CD4-positive, CD25-positive, alpha-beta regulatory T cell (primary cell): ENCODE data around the gene MBOAT1. TPM values are rescaled to one million over a fixed set of nuclear protein-coding genes. Genes with fewer than 3 reads are reported as not detected.

Source experiments
- ATAC-seq, 2 donors: fragments of 150-1000 bp; cut with Tn5 transposase; one replicate each; pipeline ENCODE4 v1.10.0; 2021; ENCODE audit warnings: low read depth in 2 of 2, moderate number of reproducible peaks in 2 of 2, moderate library complexity in 1 of 2
- DNase-seq, 3 donors: peaks; one replicate each; pipeline versions ENCODE4 v3.0.0 to v3.0.0-alpha.2; 2012 to 2022; ENCODE audit warnings: mixed read lengths in 1 of 3
- H3K27ac ChIP-seq: one replicate; pipeline ENCODE4 v1.7.0; 2013; ENCODE audit warnings: mild to moderate bottlenecking, low read length; ENCODE audit not compliant: insufficient read depth, poor library complexity, severe bottlenecking
- H3K27me3 ChIP-seq: one replicate; pipeline ENCODE4 v1.7.0; 2013; ENCODE audit warnings: low read length; ENCODE audit not compliant: control insufficient read depth, insufficient read depth
- H3K36me3 ChIP-seq: one replicate; pipeline ENCODE4 v1.7.0; 2013; ENCODE audit warnings: mild to moderate bottlenecking, low read length, moderate library complexity; ENCODE audit not compliant: control insufficient read depth, insufficient read depth
- H3K4me1 ChIP-seq: 2 replicates; pipeline ENCODE4 v1.7.0; 2013; ENCODE audit warnings: mild to moderate bottlenecking, low read length; ENCODE audit not compliant: insufficient read depth, control insufficient read depth, poor library complexity, severe bottlenecking
- H3K4me3 ChIP-seq: one replicate; pipeline ENCODE4 v1.7.0; 2013; ENCODE audit warnings: low read depth, mild to moderate bottlenecking, low read length, moderate library complexity
- H3K9me3 ChIP-seq, 2 experiments: 1 replicate in 1 of 2; 2 replicates in 1 of 2; pipeline ENCODE4 v1.7.0; 2013; ENCODE audit warnings: low read length in 2 of 2, mild to moderate bottlenecking in 1 of 2, moderate library complexity in 1 of 2; ENCODE audit not compliant: control insufficient read depth in 2 of 2
- H3K27ac Mint-ChIP-seq, 3 donors: one replicate each; pipeline ENCODE4 v1.8.0; 2020 to 2022; ENCODE audit warnings: mild to moderate bottlenecking in 3 of 3, mixed read lengths in 3 of 3, moderate library complexity in 2 of 3
- H3K27me3 Mint-ChIP-seq: one replicate; pipeline ENCODE4 v1.8.0; 2022; ENCODE audit warnings: mild to moderate bottlenecking, mixed read lengths
- H3K36me3 Mint-ChIP-seq: one replicate; pipeline ENCODE4 v1.8.0; 2020; ENCODE audit warnings: mixed read lengths
- H3K4me1 Mint-ChIP-seq, 4 donors: one replicate each; pipeline ENCODE4 v1.8.0; 2020 to 2022; ENCODE audit warnings: mixed read lengths in 4 of 4, mild to moderate bottlenecking in 1 of 4
- H3K4me3 Mint-ChIP-seq, 4 donors: one replicate each; pipeline ENCODE4 v1.8.0; 2020 to 2022; ENCODE audit warnings: mild to moderate bottlenecking in 4 of 4, mixed read lengths in 4 of 4, moderate library complexity in 3 of 4
- H3K9me3 Mint-ChIP-seq, 7 donors: one replicate each; pipeline ENCODE4 v1.8.0; 2020 to 2022; ENCODE audit warnings: mixed read lengths in 7 of 7, mild to moderate bottlenecking in 3 of 7, moderate library complexity in 2 of 7
- polyA plus RNA-seq, 4 donors: library from polyadenylated mRNA; unstranded; fragments of 300-500 nt; fragmentation: Illumina TruSeq; gene quantifications; one replicate each; pipeline ENCODE4 v1.2.3, GENCODE V29; 2021
- total RNA-seq: library from RNA; stranded (reverse); gene quantifications from one replicate; pipeline ENCODE4 v1.2.3, GENCODE V29; 2022

Gene MBOAT1
- total and polyA plus RNA-seq, 5 donors from 2014 or later = 3.6 to 26.4 (median 6.0) TPM

DNA sequence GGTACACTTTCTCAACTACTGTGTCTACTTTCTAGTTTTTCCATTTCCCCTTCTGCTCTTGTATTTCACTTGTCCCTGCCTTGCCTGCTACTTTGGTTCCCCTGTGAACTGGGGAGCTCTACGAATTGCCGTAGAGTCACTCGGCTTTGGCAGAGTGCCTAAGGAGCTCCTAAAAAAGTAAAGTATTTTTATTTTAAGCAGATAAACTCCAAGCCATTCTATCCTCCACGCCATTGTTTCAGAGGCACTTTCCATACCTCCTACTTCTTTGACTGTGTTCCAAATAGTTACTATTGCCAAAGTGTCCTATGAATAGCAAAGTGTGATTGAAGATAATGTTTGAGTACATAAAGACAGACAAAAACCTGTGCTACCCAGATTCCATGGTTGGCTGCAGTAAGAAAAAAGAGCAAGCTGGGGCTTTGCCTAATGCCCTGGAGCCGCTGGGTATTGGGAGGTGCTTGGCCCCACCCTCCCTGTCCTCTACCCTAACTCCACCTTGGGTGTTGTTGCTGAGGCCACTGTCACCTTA, 5.1 kb upstream of the MBOAT1 start:
- H3K4me1 Mint-ChIP-seq = peaks cover 0 to 11% (median 9%) of the 10 kb centered on the region in 4 donors
- peak overlapping the region in 1 of 3 donors; percentile 36 for H3K27ac Mint-ChIP-seq

DNA sequence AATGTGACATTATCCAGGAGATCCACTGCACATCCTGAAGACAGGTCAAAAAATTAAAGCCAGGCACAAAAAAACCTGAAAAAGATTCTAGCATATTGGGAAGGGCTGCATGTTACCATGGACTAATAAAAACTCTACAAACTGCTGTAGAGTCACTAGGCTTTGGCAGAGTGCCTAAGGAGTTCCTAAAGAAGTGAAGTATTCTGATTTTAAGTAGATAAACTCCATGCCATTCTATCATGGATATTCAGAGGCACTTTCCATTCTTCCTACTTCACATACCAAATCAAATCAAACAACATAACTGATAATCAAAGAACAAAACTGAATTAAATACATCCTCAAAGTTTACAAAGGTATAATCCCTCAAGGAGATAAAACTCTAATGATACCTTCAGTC, 3.0 kb upstream of the MBOAT1 start:
- Mint-ChIP-seq H3K27me3 (no peaks in the 10 kb centered on the region), H3K36me3 (no peaks in the 10 kb centered on the region), H3K4me1 (peaks cover 4 to 24% (median 19%) of the 10 kb centered on the region in 4 donors), H3K9me3 (peaks cover 0 to 1% (median 0%) of the 10 kb centered on the region in 7 donors), H3K27ac (no peak overlapping the region), H3K4me3 (peak overlapping the region in 2 of 4 donors; percentile 5 to 45)
- Histone ChIP-seq H3K4me1 (peaks cover 23% of the 10 kb centered on the region), H3K27me3 (no peaks in the 10 kb centered on the region), H3K27ac (no peak overlapping the region), H3K36me3 (no peaks in the 10 kb centered on the region), H3K4me3 (no peak overlapping the region), H3K9me3 (no peaks in the 10 kb centered on the region)
- no peak for ATAC-seq
- DNase-seq = no peak

More for the DNA sequence above, 5.1 kb upstream of the MBOAT1 start:
- Histone ChIP-seq H3K27me3 (no peaks in the 10 kb centered on the region), H3K4me1 (peaks cover 11% of the 10 kb centered on the region), H3K9me3 (no peaks in the 10 kb centered on the region), H3K36me3 (no peaks in the 10 kb centered on the region), H3K4me3 (no peak overlapping the region), H3K27ac (no peak overlapping the region)
- Mint-ChIP-seq H3K27me3 (no peaks in the 10 kb centered on the region), H3K4me3 (peak overlapping the region in 1 of 4 donors; percentile 13), H3K36me3 (no peaks in the 10 kb centered on the region), H3K9me3 (peaks cover 0 to 1% (median 0%) of the 10 kb centered on the region in 7 donors)
- DNase-seq (no peak), ATAC-seq (no peak)

DNA sequence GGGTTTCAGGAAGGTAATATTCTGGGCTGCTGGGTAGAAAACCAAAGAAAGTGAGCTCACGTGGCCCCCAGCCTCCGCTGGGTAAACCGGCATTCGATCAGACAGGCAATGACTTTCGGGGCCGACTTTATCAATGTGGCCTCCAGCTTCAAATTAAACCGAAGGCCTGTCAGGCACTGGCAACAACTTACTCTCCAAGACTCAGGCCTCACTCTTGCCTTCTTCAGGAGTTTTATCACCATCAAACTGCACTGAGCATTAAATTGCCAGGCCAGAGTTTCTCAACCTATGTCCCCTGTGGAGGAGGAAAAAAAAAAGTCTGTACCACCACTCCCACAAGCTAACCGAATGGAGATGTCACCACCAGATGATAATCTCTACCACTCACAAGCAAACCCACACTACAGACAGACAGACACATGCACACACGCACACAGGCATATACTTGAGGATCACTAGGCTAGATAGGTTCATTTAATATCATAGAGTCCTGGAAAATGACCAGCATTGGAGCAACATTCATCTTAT, 1.1 kb upstream of the MBOAT1 start:
- no peaks in the 10 kb centered on the region for H3K9me3 ChIP-seq
- Mint-ChIP-seq H3K4me3 (peak overlapping the region; percentile 87 to 98 (median 95)), H3K27ac (peak overlapping the region; percentile 93 to 99 (median 94)), H3K9me3 (peaks cover 0 to 1% (median 0%) of the 10 kb centered on the region in 7 donors), H3K36me3 (no peaks in the 10 kb centered on the region), H3K4me1 (peaks cover 17 to 42% (median 34%) of the 10 kb centered on the region in 4 donors), H3K27me3 (no peaks in the 10 kb centered on the region)
- DNase-seq (peak in 1 of 3 donors; percentile 41), ATAC-seq (no peak)
- H3K36me3 ChIP-seq = no peaks in the 10 kb centered on the region
- peaks cover 43% of the 10 kb centered on the region for H3K4me1 ChIP-seq
- H3K27ac ChIP-seq = peak overlapping the region; percentile 75
- H3K27me3 ChIP-seq = no peaks in the 10 kb centered on the region
- H3K4me3 ChIP-seq = peak overlapping the region; percentile 83

DNA sequence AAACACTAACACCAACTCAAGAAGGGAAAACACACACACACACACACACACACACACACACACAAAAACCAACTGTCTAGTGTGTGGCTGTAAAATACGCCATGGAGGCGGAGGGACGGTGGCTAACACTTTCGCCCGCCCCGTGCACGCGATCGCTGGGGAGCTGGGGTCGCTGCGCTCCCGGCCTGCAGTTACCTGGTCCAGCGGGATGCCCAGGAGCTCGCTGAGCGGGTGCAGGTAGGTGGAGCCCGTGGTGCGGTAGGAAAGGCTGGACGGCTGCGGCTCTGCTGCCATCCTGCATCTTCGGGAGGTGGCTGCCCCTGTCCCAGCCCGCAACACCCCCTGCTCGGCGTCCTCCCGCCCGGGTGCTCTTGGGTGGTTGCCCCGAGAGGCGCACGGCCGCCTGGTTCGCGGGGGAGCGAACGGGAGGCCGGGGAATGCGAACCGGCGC, 303 bp downstream of the MBOAT1 start:
- Histone ChIP-seq H3K4me3 (peak overlapping the region; percentile 93), H3K27ac (peak overlapping the region; percentile 75), H3K36me3 (no peaks in the 10 kb centered on the region), H3K27me3 (no peaks in the 10 kb centered on the region), H3K4me1 (peaks cover 52% of the 10 kb centered on the region), H3K9me3 (no peaks in the 10 kb centered on the region)
- DNase-seq (peak in 2 of 3 donors; percentile 41 to 60), ATAC-seq (peak; percentile 13 to 16)
- peaks cover 0 to 1% (median 0%) of the 10 kb centered on the region in 7 donors for H3K9me3 Mint-ChIP-seq
- peak overlapping the region; percentile 94 to 99 (median 98) for H3K4me3 Mint-ChIP-seq
- no peaks in the 10 kb centered on the region for H3K27me3 Mint-ChIP-seq
- peaks cover 23 to 54% (median 42%) of the 10 kb centered on the region in 4 donors for H3K4me1 Mint-ChIP-seq
- H3K36me3 Mint-ChIP-seq = no peaks in the 10 kb centered on the region
- H3K27ac Mint-ChIP-seq = peak overlapping the region; percentile 85 to 99 (median 95)

DNA sequence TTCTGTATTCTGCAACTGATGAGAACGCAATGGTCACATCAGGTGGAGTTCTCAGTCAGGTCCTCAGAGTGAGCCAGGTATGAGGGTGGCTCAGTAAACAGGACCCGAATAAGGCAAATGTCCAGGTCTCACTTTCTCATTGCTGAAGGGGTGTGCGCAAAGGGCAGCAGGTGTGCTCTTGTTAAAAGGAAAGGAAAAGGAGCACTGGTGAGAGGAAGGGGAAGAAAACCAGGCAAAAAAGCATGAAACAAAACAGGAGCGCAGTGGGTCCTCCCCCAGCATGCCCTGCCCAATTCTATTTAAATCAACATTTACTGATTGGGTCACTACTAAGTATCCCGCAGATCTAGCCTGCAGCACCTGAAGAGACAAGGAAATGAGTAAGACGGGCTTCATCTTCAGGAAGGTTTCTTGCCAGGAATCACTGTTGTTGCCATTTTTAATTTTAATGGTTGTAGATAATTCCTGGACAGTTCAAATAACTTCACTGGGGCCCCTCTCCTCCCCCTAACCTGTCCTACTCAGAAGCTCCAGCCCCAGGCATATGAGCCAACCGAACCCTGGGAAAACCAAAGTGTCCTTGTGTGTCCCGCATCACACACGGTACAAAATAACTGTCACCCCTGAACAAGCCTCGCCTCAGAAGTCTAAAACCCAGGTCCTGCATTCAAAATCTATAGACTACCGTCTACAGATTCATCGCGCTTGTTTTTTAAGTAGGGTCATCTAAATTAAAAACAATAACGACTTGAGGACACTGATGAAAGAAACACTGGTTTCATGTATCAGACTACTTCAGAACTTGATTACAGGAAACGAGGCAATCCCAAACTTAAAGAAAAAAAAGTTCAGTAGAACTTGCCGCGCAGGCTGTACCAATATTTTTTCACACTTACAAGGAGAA, 980 bp downstream of the MBOAT1 start:
- H3K27me3 Mint-ChIP-seq = no peaks in the 10 kb centered on the region
- H3K4me3 Mint-ChIP-seq = peak overlapping the region; percentile 94 to 99 (median 98)
- H3K4me1 Mint-ChIP-seq = peaks cover 27 to 60% (median 48%) of the 10 kb centered on the region in 4 donors
- no peak for ATAC-seq
- H3K4me1 ChIP-seq = peaks cover 59% of the 10 kb centered on the region
- no peaks in the 10 kb centered on the region for H3K36me3 Mint-ChIP-seq
- peak overlapping the region; percentile 75 for H3K27ac ChIP-seq
- no peaks in the 10 kb centered on the region for H3K9me3 ChIP-seq
- peak overlapping the region; percentile 93 for H3K4me3 ChIP-seq
- no peaks in the 10 kb centered on the region for H3K36me3 ChIP-seq
- no peak for DNase-seq
- no peaks in the 10 kb centered on the region for H3K27me3 ChIP-seq
- peak overlapping the region; percentile 85 to 99 (median 95) for H3K27ac Mint-ChIP-seq
- peaks cover 0 to 1% (median 0%) of the 10 kb centered on the region in 7 donors for H3K9me3 Mint-ChIP-seq

DNA sequence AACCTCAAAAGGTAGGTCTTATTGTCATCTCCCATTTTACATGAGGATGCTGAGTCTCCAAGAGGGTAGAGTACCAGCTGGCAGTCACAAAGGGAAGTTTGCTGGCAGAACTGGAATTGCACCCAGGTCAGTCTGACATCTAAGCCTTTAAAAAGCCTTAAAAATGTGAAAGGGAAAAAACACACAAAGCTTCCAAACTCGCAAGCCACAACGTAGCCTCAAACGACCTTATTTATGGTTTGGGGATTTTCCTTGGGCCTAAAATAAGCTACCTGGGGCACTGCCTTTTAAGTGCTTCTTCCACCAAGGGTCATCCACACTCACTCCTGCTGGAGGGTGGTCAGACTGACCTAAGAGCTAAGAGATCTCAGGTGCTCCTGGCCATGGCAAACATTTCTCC, 2.1 kb downstream of the MBOAT1 start:
- Mint-ChIP-seq H3K9me3 (peaks cover 0 to 1% (median 0%) of the 10 kb centered on the region in 7 donors), H3K27ac (peak overlapping the region; percentile 60 to 95 (median 73))

DNA sequence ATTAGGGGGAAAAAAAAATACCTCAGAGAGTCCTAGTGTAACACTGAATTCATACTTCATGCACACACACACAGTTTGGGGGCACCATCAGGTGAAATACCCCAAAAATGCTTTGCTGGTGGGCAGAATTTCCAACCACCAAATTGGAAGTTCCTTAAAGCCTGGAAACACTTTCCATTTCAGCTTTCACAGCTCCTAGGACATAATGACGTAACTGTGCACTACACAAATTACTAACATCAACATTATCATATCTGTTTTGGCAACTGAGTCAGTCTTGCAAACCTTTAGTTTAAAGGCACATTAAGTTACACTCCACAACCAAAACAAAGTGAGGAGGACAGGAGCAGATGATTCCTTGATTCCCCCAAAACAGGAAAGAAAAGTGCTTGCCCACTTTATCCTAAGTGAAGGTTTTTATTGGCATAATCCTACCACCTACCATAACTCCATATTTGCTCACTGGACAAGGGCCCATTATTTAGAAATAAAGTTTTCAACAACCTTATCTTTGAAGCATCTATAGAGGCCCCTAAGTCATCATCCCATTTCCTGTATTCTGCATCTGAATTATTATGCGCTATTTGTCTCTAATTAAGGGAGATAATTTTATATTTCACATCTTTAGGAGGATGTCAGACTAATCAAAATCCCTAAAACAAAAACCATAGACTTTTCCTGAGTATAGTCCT, 3.4 kb downstream of the MBOAT1 start:
- no peaks in the 10 kb centered on the region for H3K9me3 ChIP-seq
- H3K27ac ChIP-seq = peak overlapping the region; percentile 63
- Mint-ChIP-seq H3K27me3 (no peaks in the 10 kb centered on the region), H3K36me3 (no peaks in the 10 kb centered on the region), H3K4me1 (peaks cover 34 to 84% (median 66%) of the 10 kb centered on the region in 4 donors), H3K4me3 (peak overlapping the region in 2 of 4 donors; percentile 56 to 99), H3K9me3 (peaks cover 0 to 3% (median 0%) of the 10 kb centered on the region in 7 donors), H3K27ac (peak overlapping the region in 2 of 3 donors; percentile 8 to 95)
- H3K4me1 ChIP-seq = peaks cover 82% of the 10 kb centered on the region
- ATAC-seq (no peak), DNase-seq (no peak)
- H3K27me3 ChIP-seq = no peaks in the 10 kb centered on the region
- H3K36me3 ChIP-seq = no peaks in the 10 kb centered on the region
- H3K4me3 ChIP-seq = peak overlapping the region; percentile 93

More for the DNA sequence above, 2.1 kb downstream of the MBOAT1 start:
- Histone ChIP-seq H3K27me3 (no peaks in the 10 kb centered on the region), H3K9me3 (no peaks in the 10 kb centered on the region), H3K36me3 (no peaks in the 10 kb centered on the region), H3K27ac (peak overlapping the region; percentile 75), H3K4me1 (peaks cover 71% of the 10 kb centered on the region), H3K4me3 (peak overlapping the region; percentile 93)
- Mint-ChIP-seq H3K36me3 (no peaks in the 10 kb centered on the region), H3K27me3 (no peaks in the 10 kb centered on the region), H3K4me1 (peaks cover 27 to 72% (median 58%) of the 10 kb centered on the region in 4 donors), H3K4me3 (peak overlapping the region; percentile 22 to 99 (median 54))
- ATAC-seq (no peak), DNase-seq (no peak)
